Hepatocyte (in vitro differentiated cells): ENCODE measurements around the gene ZGLP1. TPM values are rescaled to one million over a fixed set of nuclear protein-coding genes. Genes with fewer than 3 reads are reported as not detected.

ENCODE experiments used
- DNase-seq: peaks from one replicate; pipeline ENCODE4 v3.0.0-alpha.2; 2016; ENCODE audit warnings: low spot score
- H2AFZ ChIP-seq: fragments of 200-600 bp; sonication (generic); 2 replicates; pipeline ENCODE4 v1.6.0; 2016; ENCODE audit warnings: antibody characterized with exemption, mild to moderate bottlenecking
- H3K27ac ChIP-seq: fragments of 200-600 bp; sonication (generic); 2 replicates; pipeline ENCODE4 v1.5.1; 2016; ENCODE audit warnings: mild to moderate bottlenecking
- H3K27me3 ChIP-seq: fragments of 200-600 bp; sonication (generic); 2 replicates; pipeline ENCODE4 v1.6.1; 2016
- H3K36me3 ChIP-seq: fragments of 200-600 bp; sonication (generic); replicated peaks from 2 replicates; pipeline ENCODE4 v1.5.1; 2016; ENCODE audit warnings: low read depth; ENCODE audit not compliant: insufficient read depth
- H3K4me1 ChIP-seq: fragments of 200-600 bp; sonication (generic); 2 replicates; pipeline ENCODE4 v1.5.1; 2016; ENCODE audit warnings: mild to moderate bottlenecking, moderate library complexity; ENCODE audit not compliant: insufficient read depth
- H3K4me2 ChIP-seq: fragments of 200-600 bp; sonication (generic); 2 replicates; pipeline ENCODE4 v1.6.0; 2016
- H3K4me3 ChIP-seq: fragments of 200-600 bp; sonication (generic); 2 replicates; pipeline ENCODE4 v1.5.1; 2016; ENCODE audit warnings: mild to moderate bottlenecking
- H3K79me2 ChIP-seq: fragments of 200-600 bp; sonication (generic); 2 replicates; pipeline ENCODE4 v1.6.0; 2017; ENCODE audit warnings: mild to moderate bottlenecking
- H3K9me2 ChIP-seq: fragments of 200-600 bp; sonication (generic); replicated peaks from 2 replicates; pipeline ENCODE4 v1.6.0; 2017; ENCODE audit warnings: mild to moderate bottlenecking; ENCODE audit not compliant: insufficient read depth
- H3K9me3 ChIP-seq: fragments of 200-600 bp; sonication (generic); 2 replicates; pipeline ENCODE4 v1.5.1; 2016; ENCODE audit warnings: low read depth, mild to moderate bottlenecking
- H4K20me1 ChIP-seq: fragments of 200-600 bp; sonication (generic); 2 replicates; pipeline ENCODE4 v1.6.0; 2016; ENCODE audit warnings: mild to moderate bottlenecking; ENCODE audit not compliant: insufficient read depth, poor library complexity, severe bottlenecking
- CTCF ChIP-seq: fragments of 200-600 bp; sonication (generic); IDR thresholded peaks from 2 replicates; pipeline ENCODE4 v1.5.1; 2016; ENCODE audit warnings: antibody characterized with exemption, mild to moderate bottlenecking; ENCODE audit not compliant: poor library complexity
- EZH2 ChIP-seq: fragments of 200-600 bp; sonication (generic); IDR thresholded peaks from 2 replicates; pipeline ENCODE4 v1.6.1; 2016; ENCODE audit warnings: antibody characterized with exemption, mild to moderate bottlenecking, borderline replicate concordance
- EZH2phosphoT487 ChIP-seq: fragments of 200-600 bp; sonication (generic); IDR thresholded peaks from one replicate; pipeline ENCODE4 v1.6.1; 2018; ENCODE audit warnings: antibody characterized with exemption, mild to moderate bottlenecking, low read depth, moderate library complexity; ENCODE audit not compliant: unreplicated experiment, severe bottlenecking
- WGBS: methylation state at CpG from one replicate; pipeline ENCODE4 v1.1.6; 2016; ENCODE audit warnings: low lambda C conversion rate; ENCODE audit errors: missing lambda C conversion rate; 5-methylcytosine and 5-hydroxymethylcytosine counted together
- polyA plus RNA-seq: library from polyadenylated mRNA; unstranded; fragments of >200 nt; fragmentation: Nextera tagmentation; extraction: Ambion mirVana; gene quantifications from 2 replicates; pipeline ENCODE4 v1.2.1, GENCODE V29; 2016
- total RNA-seq: library from RNA; depleted of rRNA; stranded (reverse); fragments of >200 nt; gene quantifications from 2 replicates; pipeline ENCODE4 v1.2.3, GENCODE V29; 2014

ZGLP1 gene
- total RNA-seq (2.6 and 5.8 TPM in 2 replicates), polyA plus RNA-seq (10.3 TPM in 2 replicates)

- TF ChIP-seq EZH2: no peak
- no peak for TF ChIP-seq EZH2phosphoT487
- TF ChIP-seq CTCF: no peak
- Histone ChIP-seq H3K4me2 (no peak within 1 kb of the TSS), H3K9me3 (no peaks in the 10 kb centered on the region), H2AFZ (no peak within 1 kb of the TSS), H3K27me3 (no peaks in the 10 kb centered on the region), H3K4me1 (no peaks in the 10 kb centered on the region), H3K79me2 (peaks cover 2% of the 10 kb centered on the region), H3K27ac (no peak within 1 kb of the TSS), H3K9me2 (no peaks in the 10 kb centered on the region), H3K36me3 (no peaks in the 10 kb centered on the region), H4K20me1 (no peaks in the 10 kb centered on the region), H3K4me3 (no peak within 1 kb of the TSS)
- WGBS: 96% methylated on average over 22 of the region's 24 CpGs
- DNase-seq: no peak
Observed at GRCh38 chr19:10309423-10309822, at the start of gene ZGLP1. Gene ZGLP1 (minus strand): TSS chr19:10309815.

GRCh38 chr19:10356431-10356830, 46.8 kb upstream of the ZGLP1 start:
- Histone ChIP-seq H3K79me2 (no peaks in the 10 kb centered on the region), H3K4me3 (no peak overlapping the region), H3K27me3 (no peaks in the 10 kb centered on the region), H4K20me1 (no peaks in the 10 kb centered on the region), H3K4me2 (no peak overlapping the region), H3K36me3 (no peaks in the 10 kb centered on the region), H2AFZ (no peak overlapping the region), H3K9me2 (no peaks in the 10 kb centered on the region), H3K9me3 (no peaks in the 10 kb centered on the region), H3K4me1 (peaks cover 9% of the 10 kb centered on the region), H3K27ac (no peak overlapping the region)
- WGBS: 98% methylated on average over 12 of the region's 12 CpGs
- no peak for DNase-seq
- TF ChIP-seq EZH2 (no peak), EZH2phosphoT487 (no peak), CTCF (no peak)

GRCh38 chr19:10353793-10354391, 44.3 kb upstream of the ZGLP1 start:
- H3K36me3 ChIP-seq: no peaks in the 10 kb centered on the region
- H3K4me1 ChIP-seq: peaks cover 9% of the 10 kb centered on the region
- H3K4me3 ChIP-seq: no peak overlapping the region

More at GRCh38 chr19:10353793-10354391, 44.3 kb upstream of the ZGLP1 start:
- WGBS: 58% methylated on average over 28 of the region's 32 CpGs
- H3K9me3 ChIP-seq: no peaks in the 10 kb centered on the region
- DNase-seq: peak; percentile 78
- no peak overlapping the region for H2AFZ ChIP-seq
- no peaks in the 10 kb centered on the region for H3K27me3 ChIP-seq
- no peaks in the 10 kb centered on the region for H3K9me2 ChIP-seq
- peak overlapping the region; percentile 71 for H3K27ac ChIP-seq
- H4K20me1 ChIP-seq: no peaks in the 10 kb centered on the region
- H3K79me2 ChIP-seq: no peaks in the 10 kb centered on the region
- peak overlapping the region; percentile 74 for H3K4me2 ChIP-seq
- TF ChIP-seq CTCF: no peak
- TF ChIP-seq EZH2phosphoT487: no peak
- TF ChIP-seq EZH2: no peak
